SK-N-SH treated with all-trans-retinoic acid at 6 μM for 48 hours (cell line): Measurements from ENCODE around the gene NAPG.

Source experiments
- CSDC2 ChIP-seq: fragments of 250-450 bp; sonication (Bioruptor Pico); IDR thresholded peaks from 2 replicates; pipeline ENCODE4 v1.5.0; 2020; ENCODE audit warnings: mild to moderate bottlenecking, moderate library complexity
- TCF4 ChIP-seq: fragments of 250-450 bp; sonication (Bioruptor Pico); IDR thresholded peaks from 2 replicates; pipeline ENCODE4 v1.8.0; 2021; ENCODE audit warnings: mild to moderate bottlenecking, moderate library complexity, borderline replicate concordance
- ZFP3 ChIP-seq: fragments of 250-450 bp; sonication (Bioruptor Pico); IDR thresholded peaks from 2 replicates; pipeline ENCODE4 v1.5.0; 2020; ENCODE audit warnings: mild to moderate bottlenecking, moderate library complexity
- ZNF565 ChIP-seq: fragments of 450-650 bp; formaldehyde crosslinking; conservative IDR thresholded peaks from 2 replicates; pipeline ENCODE4 v1.5.0; 2020; ENCODE audit warnings: low read depth, mild to moderate bottlenecking, moderate library complexity
- ZNF70 ChIP-seq: fragments of 450-650 bp; formaldehyde crosslinking; IDR thresholded peaks from 2 replicates; pipeline ENCODE4 v1.5.0; 2020; ENCODE audit warnings: mild to moderate bottlenecking, moderate library complexity
- TF ChIP-seq, protein P1 (sequence below): fragments of 250-450 bp; sonication (Bioruptor Pico); IDR thresholded peaks from 2 replicates; pipeline ENCODE4 v1.5.1; 2020; ENCODE audit warnings: low read depth, mild to moderate bottlenecking, moderate library complexity

DNA sequence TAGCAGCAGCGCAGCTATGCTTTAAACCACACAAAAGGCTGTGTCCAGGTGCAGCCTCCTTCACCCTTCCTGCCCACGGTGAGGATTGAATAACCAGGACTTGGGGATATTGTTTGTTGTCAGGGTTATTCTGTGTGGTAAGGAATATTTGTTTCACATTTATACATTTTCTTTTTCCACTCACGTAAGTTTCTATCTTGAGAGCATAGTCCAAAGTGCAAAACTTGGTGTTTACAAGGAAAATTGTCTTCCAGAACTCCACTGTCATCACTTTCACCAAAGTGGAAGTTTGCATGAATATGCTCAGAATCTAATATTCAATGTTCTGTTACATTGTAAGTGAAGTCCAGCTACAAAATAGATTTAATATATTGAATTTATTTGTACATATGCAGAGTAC, 26.4 kb downstream of the NAPG start:
- no peak for TF ChIP-seq TCF4 (CRISPR knock-in tag)
- TF ChIP-seq ZFP3 (CRISPR knock-in tag) = no peak
- TF ChIP-seq ZNF565 (CRISPR knock-in tag) = no peak
- TF ChIP-seq CSDC2 (CRISPR knock-in tag) = no peak
- no peak for TF ChIP-seq ZNF70 (CRISPR knock-in tag)
- TF ChIP-seq, protein P1, sequence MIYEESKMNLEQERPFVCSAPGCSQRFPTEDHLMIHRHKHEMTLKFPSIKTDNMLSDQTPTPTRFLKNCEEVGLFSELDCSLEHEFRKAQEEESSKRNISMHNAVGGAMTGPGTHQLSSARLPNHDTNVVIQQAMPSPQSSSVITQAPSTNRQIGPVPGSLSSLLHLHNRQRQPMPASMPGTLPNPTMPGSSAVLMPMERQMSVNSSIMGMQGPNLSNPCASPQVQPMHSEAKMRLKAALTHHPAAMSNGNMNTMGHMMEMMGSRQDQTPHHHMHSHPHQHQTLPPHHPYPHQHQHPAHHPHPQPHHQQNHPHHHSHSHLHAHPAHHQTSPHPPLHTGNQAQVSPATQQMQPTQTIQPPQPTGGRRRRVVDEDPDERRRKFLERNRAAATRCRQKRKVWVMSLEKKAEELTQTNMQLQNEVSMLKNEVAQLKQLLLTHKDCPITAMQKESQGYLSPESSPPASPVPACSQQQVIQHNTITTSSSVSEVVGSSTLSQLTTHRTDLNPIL (CRISPR knock-in tag) = no peak
